HAP-1 (cell line): ENCODE results near the gene TOX2.

Experiments
- DNase-seq, 2 experiments: peaks; one replicate each; pipeline ENCODE4 v3.0.0-alpha.2; 2016 to 2020; ENCODE audit warnings: low spot score in 2 of 2
- H3K27me3 ChIP-seq: fragments of 250-450 bp; sonication (Bioruptor Pico); 2 replicates; pipeline ENCODE4 v1.5.1; 2020; ENCODE audit warnings: low read depth, mild to moderate bottlenecking, moderate library complexity
- H3K36me3 ChIP-seq: fragments of 250-450 bp; sonication (Bioruptor Pico); replicated peaks from 2 replicates; pipeline ENCODE4 v1.5.1; 2020; ENCODE audit warnings: mild to moderate bottlenecking
- H3K4me1 ChIP-seq: fragments of 250-450 bp; sonication (Bioruptor Pico); 2 replicates; pipeline ENCODE4 v1.5.1; 2020; ENCODE audit warnings: mild to moderate bottlenecking
- H3K4me3 ChIP-seq: fragments of 250-450 bp; sonication (Bioruptor Pico); 2 replicates; pipeline ENCODE4 v1.5.1; 2020; ENCODE audit warnings: mild to moderate bottlenecking, moderate library complexity
- H3K9me3 ChIP-seq: fragments of 250-450 bp; sonication (Bioruptor Pico); 2 replicates; pipeline ENCODE4 v1.5.1; 2020; ENCODE audit warnings: mild to moderate bottlenecking, moderate library complexity
- in situ Hi-C: fragments of 300-500 bp; cut with MboI; formaldehyde crosslinking; loops from 3 replicates; pipeline ENCODE4 v1.14.3; 2020; ENCODE audit warnings: low sequenced_read_pairs, inconsistent platforms, mixed read lengths

TOX2 gene

GRCh38 chr20:43988867-43989266 lies 74.2 kb downstream of the TOX2 start:
- no peak overlapping the region for H3K4me3 ChIP-seq
- no peaks in the 10 kb centered on the region for H3K36me3 ChIP-seq
- no peak for DNase-seq
- in situ Hi-C loops: no loop called here
- H3K9me3 ChIP-seq: no peaks in the 10 kb centered on the region
- no peaks in the 10 kb centered on the region for H3K4me1 ChIP-seq
- no peaks in the 10 kb centered on the region for H3K27me3 ChIP-seq

DNA sequence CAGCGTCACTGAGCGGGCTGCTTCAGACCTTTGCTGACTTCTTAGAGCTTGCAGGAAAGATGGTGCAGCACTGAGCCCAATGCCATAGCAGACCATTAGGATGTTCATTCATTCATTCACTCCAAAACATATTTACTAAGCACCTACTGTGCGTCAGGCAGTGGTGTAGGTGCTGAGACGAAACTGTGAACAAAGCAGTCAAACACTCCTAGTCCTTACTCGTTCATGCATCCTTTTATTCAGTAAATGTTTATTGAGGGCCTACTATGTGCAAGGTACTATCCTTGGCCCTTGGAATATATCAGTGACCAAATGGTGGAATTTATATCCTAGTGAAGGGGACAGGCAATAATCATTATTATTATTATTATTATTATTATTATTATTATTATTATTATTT lies 76.6 kb downstream of the TOX2 start:
- Histone ChIP-seq H3K9me3 (no peaks in the 10 kb centered on the region), H3K36me3 (no peaks in the 10 kb centered on the region), H3K4me3 (no peak overlapping the region), H3K4me1 (no peaks in the 10 kb centered on the region), H3K27me3 (no peaks in the 10 kb centered on the region)
- no peak for DNase-seq
- in situ Hi-C loops: no loop called here

GRCh38 chr20:43991982-43992381 lies 77.3 kb downstream of the TOX2 start:
- no peaks in the 10 kb centered on the region for H3K9me3 ChIP-seq
- in situ Hi-C loops: no loop called here
- DNase-seq: no peak
- no peaks in the 10 kb centered on the region for H3K4me1 ChIP-seq
- no peaks in the 10 kb centered on the region for H3K27me3 ChIP-seq
- H3K4me3 ChIP-seq: no peak overlapping the region
- H3K36me3 ChIP-seq: no peaks in the 10 kb centered on the region

DNA sequence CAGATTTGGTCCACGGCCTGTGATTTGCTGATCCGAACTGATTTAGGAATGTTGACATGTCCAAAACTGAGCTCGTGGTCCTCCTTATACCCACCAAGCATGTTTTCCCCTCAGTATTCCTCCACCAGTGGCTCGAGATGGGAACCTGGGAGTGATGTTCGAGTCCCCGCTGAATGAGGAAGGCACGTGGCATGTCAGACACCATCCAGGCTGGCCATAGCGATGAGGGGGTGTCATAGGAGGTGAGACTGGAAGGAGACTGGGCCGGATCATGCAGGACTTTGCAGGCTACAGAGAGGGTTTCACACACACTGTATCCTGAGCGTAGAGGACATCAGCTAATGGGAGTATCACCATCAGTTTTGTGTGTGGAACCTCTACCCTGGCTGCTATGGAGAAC lies 78.2 kb downstream of the TOX2 start:
- in situ Hi-C loops: no loop called here
- no peaks in the 10 kb centered on the region for H3K27me3 ChIP-seq
- no peaks in the 10 kb centered on the region for H3K9me3 ChIP-seq
- no peaks in the 10 kb centered on the region for H3K4me1 ChIP-seq
- no peak for DNase-seq
- no peaks in the 10 kb centered on the region for H3K36me3 ChIP-seq
- H3K4me3 ChIP-seq: no peak overlapping the region

- no peaks in the 10 kb centered on the region for H3K36me3 ChIP-seq
- no peaks in the 10 kb centered on the region for H3K9me3 ChIP-seq
- H3K27me3 ChIP-seq: no peaks in the 10 kb centered on the region
- no peak overlapping the region for H3K4me3 ChIP-seq
- H3K4me1 ChIP-seq: no peaks in the 10 kb centered on the region
- no peak for DNase-seq
- in situ Hi-C loops: no loop called here
These were observed 78.9 kb downstream of the TOX2 start for GRCh38 chr20:43993560-43993959.

DNA sequence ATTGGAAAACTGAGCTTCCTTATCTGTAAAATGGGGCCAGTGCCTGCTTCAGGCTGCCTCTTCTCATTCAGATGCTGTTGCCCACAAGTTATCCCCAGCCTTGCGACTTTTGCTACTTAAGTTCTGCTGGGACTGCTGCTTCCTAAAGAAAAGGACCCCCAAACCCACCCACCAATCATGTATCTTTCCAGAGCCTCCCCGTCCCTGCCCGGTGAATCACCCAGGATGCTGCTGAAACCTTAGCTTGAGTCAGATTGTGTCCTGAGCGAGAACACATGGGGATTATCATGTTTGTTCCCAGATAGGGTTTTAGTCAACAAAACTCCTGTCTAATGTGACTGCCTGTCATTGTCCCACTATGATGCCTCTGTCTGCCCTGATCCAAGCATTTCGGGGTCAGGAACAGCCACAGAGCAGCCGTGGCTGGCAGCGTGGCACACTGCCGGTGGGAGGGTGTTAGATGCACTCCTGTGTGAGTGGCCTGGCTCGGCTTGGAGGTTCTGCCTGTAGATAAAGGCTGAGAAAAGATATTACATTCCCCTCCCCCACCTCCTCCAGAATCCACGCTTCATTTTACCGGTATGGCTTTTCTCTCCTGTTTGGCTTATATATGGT lies 79.9 kb downstream of the TOX2 start:
- Histone ChIP-seq H3K36me3 (no peaks in the 10 kb centered on the region), H3K4me1 (no peaks in the 10 kb centered on the region), H3K4me3 (no peak overlapping the region), H3K9me3 (no peaks in the 10 kb centered on the region), H3K27me3 (no peaks in the 10 kb centered on the region)
- no peak for DNase-seq
- in situ Hi-C loops: no loop called here

DNA sequence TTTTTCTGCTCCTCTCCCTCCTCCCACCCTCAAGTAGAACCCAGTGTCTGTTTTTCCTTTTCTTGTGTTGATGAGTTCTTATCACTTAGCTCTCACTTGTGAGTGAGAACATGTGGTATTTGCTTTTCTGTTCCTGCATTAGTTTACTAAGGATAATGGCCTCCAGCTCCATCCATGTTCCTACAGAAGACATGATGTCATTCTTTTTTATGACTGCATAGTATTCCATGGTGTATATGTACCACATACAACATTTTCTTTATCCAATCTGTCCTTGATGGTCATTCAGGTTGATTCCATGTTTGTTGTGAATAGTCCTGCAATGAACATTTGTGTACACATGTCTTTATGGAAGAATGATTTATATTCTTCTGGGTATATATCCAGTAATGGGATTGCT lies 81.0 kb downstream of the TOX2 start:
- Histone ChIP-seq H3K4me3 (no peak overlapping the region), H3K4me1 (no peaks in the 10 kb centered on the region), H3K27me3 (no peaks in the 10 kb centered on the region), H3K36me3 (no peaks in the 10 kb centered on the region), H3K9me3 (no peaks in the 10 kb centered on the region)
- in situ Hi-C loops: no loop called here
- no peak for DNase-seq

DNA sequence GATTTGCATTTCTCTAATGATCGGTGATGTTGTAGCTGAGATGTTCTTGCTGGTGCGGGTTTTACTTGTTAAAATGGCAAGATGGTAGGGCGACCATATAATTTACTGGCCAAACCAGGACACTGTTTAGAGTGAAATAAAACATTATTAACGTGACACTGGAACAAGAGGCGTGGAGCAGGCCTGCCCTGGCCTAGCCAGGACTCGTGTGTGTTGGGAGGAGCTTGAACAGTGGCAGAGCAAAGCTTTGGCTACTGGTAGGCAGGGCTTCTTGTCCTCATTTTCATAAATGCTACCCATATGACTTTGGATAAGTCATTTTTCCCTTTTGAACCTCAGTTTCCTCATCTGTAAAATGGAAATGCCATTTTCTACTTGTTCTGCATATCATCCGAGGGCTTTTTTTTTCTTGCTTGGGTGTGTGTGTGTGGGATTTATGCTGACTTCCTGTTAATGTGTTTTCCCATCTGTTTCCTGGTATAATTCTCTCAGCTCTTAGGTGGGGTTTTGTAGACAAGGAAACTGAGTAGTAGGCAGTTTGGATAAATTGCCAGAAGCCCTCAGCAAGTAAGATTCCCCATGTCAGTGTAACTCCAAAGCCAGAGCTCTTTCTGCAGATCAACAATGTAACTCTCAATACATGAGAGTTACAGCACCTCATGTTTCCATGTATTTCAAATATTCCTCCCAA lies 81.7 kb downstream of the TOX2 start:
- Histone ChIP-seq H3K27me3 (no peaks in the 10 kb centered on the region), H3K4me3 (no peak overlapping the region), H3K9me3 (no peaks in the 10 kb centered on the region), H3K36me3 (no peaks in the 10 kb centered on the region), H3K4me1 (no peaks in the 10 kb centered on the region)
- DNase-seq: no peak
- in situ Hi-C loops: no loop called here

GRCh38 chr20:43999848-44000247 lies 85.2 kb downstream of the TOX2 start:
- in situ Hi-C loops: no loop called here
- no peaks in the 10 kb centered on the region for H3K4me1 ChIP-seq
- H3K4me3 ChIP-seq: no peak overlapping the region
- H3K27me3 ChIP-seq: no peaks in the 10 kb centered on the region
- no peaks in the 10 kb centered on the region for H3K36me3 ChIP-seq
- DNase-seq: no peak
- no peaks in the 10 kb centered on the region for H3K9me3 ChIP-seq

GRCh38 chr20:44001667-44002596 lies 87.3 kb downstream of the TOX2 start:
- H3K27me3 ChIP-seq: no peaks in the 10 kb centered on the region
- H3K36me3 ChIP-seq: no peaks in the 10 kb centered on the region
- H3K4me3 ChIP-seq: no peak overlapping the region
- H3K4me1 ChIP-seq: no peaks in the 10 kb centered on the region
- DNase-seq: no peak
- in situ Hi-C loops: no loop called here
- H3K9me3 ChIP-seq: no peaks in the 10 kb centered on the region

- H3K4me3 ChIP-seq: no peak overlapping the region
- no peaks in the 10 kb centered on the region for H3K9me3 ChIP-seq
- H3K27me3 ChIP-seq: no peaks in the 10 kb centered on the region
- no peak for DNase-seq
- no peaks in the 10 kb centered on the region for H3K4me1 ChIP-seq
- in situ Hi-C loops: no loop called here
- no peaks in the 10 kb centered on the region for H3K36me3 ChIP-seq
These were observed 88.2 kb downstream of the TOX2 start for GRCh38 chr20:44002861-44003260.

- H3K4me1 ChIP-seq: no peaks in the 10 kb centered on the region
- no peak overlapping the region for H3K4me3 ChIP-seq
- DNase-seq: no peak
- H3K9me3 ChIP-seq: no peaks in the 10 kb centered on the region
- H3K36me3 ChIP-seq: no peaks in the 10 kb centered on the region
- no peaks in the 10 kb centered on the region for H3K27me3 ChIP-seq
- in situ Hi-C loops: no loop called here
These were observed 89.0 kb downstream of the TOX2 start for GRCh38 chr20:44003609-44004008.

DNA sequence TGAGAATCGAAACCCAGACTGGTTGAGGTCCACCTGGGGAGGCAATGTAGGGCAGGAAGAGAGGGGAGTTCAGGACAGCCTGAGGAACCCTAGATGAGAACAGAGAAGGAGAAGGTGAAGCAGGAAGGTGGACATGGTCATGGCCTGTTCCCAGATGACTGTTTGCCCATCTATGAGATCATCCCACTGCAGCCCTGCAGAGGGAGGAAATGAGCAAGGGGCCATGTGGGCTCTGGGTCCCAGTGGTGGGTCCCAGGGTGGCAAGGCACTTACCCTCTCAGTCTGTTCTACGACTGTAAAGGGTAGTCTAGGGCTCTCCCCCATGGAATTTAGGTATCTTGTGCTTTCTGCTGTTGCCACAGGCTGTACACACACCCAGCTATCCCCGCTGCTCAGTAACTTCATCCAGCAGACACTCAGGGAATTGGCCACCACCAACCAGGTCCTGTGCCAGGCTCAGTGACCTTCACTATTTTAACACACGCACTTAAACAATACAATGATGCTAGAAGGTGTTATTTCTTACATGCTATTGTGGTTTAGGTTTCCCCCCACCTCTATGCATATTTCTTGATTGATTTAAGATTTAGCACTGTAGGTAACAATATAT lies 89.8 kb downstream of the TOX2 start:
- H3K9me3 ChIP-seq: no peaks in the 10 kb centered on the region
- H3K27me3 ChIP-seq: no peaks in the 10 kb centered on the region
- in situ Hi-C loops: no loop called here
- DNase-seq: no peak
- no peak overlapping the region for H3K4me3 ChIP-seq
- H3K36me3 ChIP-seq: no peaks in the 10 kb centered on the region
- no peaks in the 10 kb centered on the region for H3K4me1 ChIP-seq

DNA sequence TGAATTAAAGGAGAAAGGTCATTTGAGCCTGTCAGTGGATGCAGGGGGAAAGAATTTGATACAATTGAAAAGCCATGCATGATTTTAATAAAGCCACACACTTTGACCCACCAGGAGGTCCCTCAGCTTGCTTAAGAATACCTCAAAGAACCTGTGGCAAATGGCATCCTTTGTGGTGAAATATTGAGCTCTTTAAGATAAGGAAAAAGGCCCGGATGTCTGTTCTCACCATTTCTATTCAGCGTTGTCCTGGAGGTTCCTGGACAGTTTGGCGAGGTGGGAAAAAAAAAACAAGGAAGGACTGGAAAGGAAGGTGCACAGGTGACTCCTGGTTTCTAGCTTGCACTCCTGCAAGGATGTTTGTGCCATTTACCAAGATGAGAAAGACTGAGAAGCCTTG lies 91.0 kb downstream of the TOX2 start:
- in situ Hi-C loops: no loop called here
- no peaks in the 10 kb centered on the region for H3K36me3 ChIP-seq
- no peaks in the 10 kb centered on the region for H3K9me3 ChIP-seq
- no peak overlapping the region for H3K4me3 ChIP-seq
- DNase-seq: no peak
- no peaks in the 10 kb centered on the region for H3K27me3 ChIP-seq
- no peaks in the 10 kb centered on the region for H3K4me1 ChIP-seq
